Coronary artery (tissue), 2 donors: ENCODE data around the gene NIM1K.
"Not testable (repeated sequence)": the region's sequence is repeated elsewhere in the genome, so short reads cannot be mapped to it uniquely, and the experiment has no call there.

ENCODE experiments used
- DNase-seq: peaks from one replicate; pipeline ENCODE4 v3.0.0-alpha.2; 2017; ENCODE audit warnings: low spot score
- H3K27ac ChIP-seq, 2 donors: fragments of 200-600 bp; sonication (generic); one replicate each; pipeline ENCODE4 v1.5.1; 2016 to 2019
- H3K4me3 ChIP-seq: fragments of 200-600 bp; sonication (generic); 2 replicates; pipeline ENCODE4 v1.5.1; 2016; ENCODE audit warnings: mild to moderate bottlenecking, moderate library complexity
- CTCF ChIP-seq: fragments of 200-600 bp; sonication (generic); IDR thresholded peaks from one replicate; pipeline ENCODE4 v1.5.1; 2019; ENCODE audit warnings: antibody characterized with exemption

NIM1K gene

GRCh38 chr5:43152946-43153345, 39.1 kb upstream of the NIM1K start:
- Histone ChIP-seq H3K27ac (no peak overlapping the region), H3K4me3 (no peak overlapping the region)
- DNase-seq: no peak
- no peak for TF ChIP-seq CTCF

- no peak for DNase-seq
- no peak overlapping the region for H3K27ac ChIP-seq
- no peak for TF ChIP-seq CTCF
- H3K4me3 ChIP-seq: no peak overlapping the region
These were observed 37.6 kb upstream of the NIM1K start for GRCh38 chr5:43154469-43154868.

GRCh38 chr5:43155394-43156096, 36.5 kb upstream of the NIM1K start:
- no peak for TF ChIP-seq CTCF
- H3K4me3 ChIP-seq: no peak overlapping the region
- DNase-seq: no peak
- no peak overlapping the region for H3K27ac ChIP-seq

- Histone ChIP-seq H3K27ac (no peak overlapping the region), H3K4me3 (no peak overlapping the region)
- DNase-seq: no peak
- TF ChIP-seq CTCF: no peak
These were observed 35.6 kb upstream of the NIM1K start for GRCh38 chr5:43156388-43156787.

- DNase-seq: no peak
- Histone ChIP-seq H3K4me3 (no peak overlapping the region), H3K27ac (no peak overlapping the region)
- TF ChIP-seq CTCF: no peak
These were observed 35.0 kb upstream of the NIM1K start for GRCh38 chr5:43157068-43157467.

GRCh38 chr5:43161244-43161643, 30.8 kb upstream of the NIM1K start:
- Histone ChIP-seq H3K27ac (no peak overlapping the region), H3K4me3 (no peak overlapping the region)
- no peak for TF ChIP-seq CTCF
- DNase-seq: no peak

GRCh38 chr5:43164801-43165200, 27.2 kb upstream of the NIM1K start:
- DNase-seq, H3K4me3 ChIP-seq, H3K27ac ChIP-seq: not testable (repeated sequence)
